ENCODE data around the gene ZBTB39.
"Not testable (repeated sequence)": the region's sequence is repeated elsewhere in the genome, so short reads cannot be mapped to it uniquely, and the experiment has no call there.

ZBTB39 gene

GRCh38 chr12:56978397-56979138, 27.8 kb downstream of the ZBTB39 start:
- DNase-seq = no peak

- not testable (repeated sequence) for DNase-seq
These were observed 29.0 kb downstream of the ZBTB39 start for GRCh38 chr12:56977361-56977760.

GRCh38 chr12:56974224-56974623, 32.1 kb downstream of the ZBTB39 start:
- not testable (repeated sequence) for DNase-seq

- DNase-seq = not testable (repeated sequence)
These were observed 37.4 kb downstream of the ZBTB39 start for GRCh38 chr12:56968910-56969309.

GRCh38 chr12:56965997-56966642, 40.2 kb downstream of the ZBTB39 start:
- not testable (repeated sequence) for DNase-seq

GRCh38 chr12:56965124-56965523, 41.2 kb downstream of the ZBTB39 start:
- not testable (repeated sequence) for DNase-seq

- not testable (repeated sequence) for DNase-seq
These were observed 42.8 kb downstream of the ZBTB39 start for GRCh38 chr12:56963557-56963956.

GRCh38 chr12:56962247-56962646, 44.1 kb downstream of the ZBTB39 start:
- not testable (repeated sequence) for DNase-seq

GRCh38 chr12:56958422-56958821, 47.9 kb downstream of the ZBTB39 start:
- DNase-seq = no peak

GRCh38 chr12:56957229-56958052, 48.9 kb downstream of the ZBTB39 start, which contains the start of gene RDH16:
Gene RDH16, minus strand, starts transcription at chr12:56957608. Its CDS starts 146 bp downstream, at chr12:56957462.
- DNase-seq = peak; percentile 40

- peak; percentile 37 for DNase-seq
These were observed 50.6 kb downstream of the ZBTB39 start for GRCh38 chr12:56955631-56956256.

GRCh38 chr12:56954958-56955355, 51.4 kb downstream of the ZBTB39 start:
- DNase-seq = no peak

- no peak for DNase-seq
These were observed 52.0 kb downstream of the ZBTB39 start for GRCh38 chr12:56954057-56954957.

GRCh38 chr12:56953314-56953713, 53.0 kb downstream of the ZBTB39 start:
- no peak for DNase-seq

GRCh38 chr12:56951582-56952339, 54.6 kb downstream of the ZBTB39 start:
- DNase-seq = no peak

- DNase-seq = no peak
These were observed 57.5 kb downstream of the ZBTB39 start for GRCh38 chr12:56948881-56949280.

All from NCI-H226 (cell line).